Erythroblast (primary cell): ENCODE results near the gene KIRREL3.

Experiments used
- GATA1 ChIP-seq: IDR thresholded peaks from 2 replicates; pipeline ENCODE4 v1.6.1; 2011; ENCODE audit warnings: low read depth, mild to moderate bottlenecking, control low read depth, low read length, moderate library complexity
- POLR2A ChIP-seq: IDR thresholded peaks from 2 replicates; pipeline ENCODE4 v1.6.1; 2011; ENCODE audit warnings: mild to moderate bottlenecking, low read length

GRCh38 chr11:126452241-126453101 lies 548.1 kb downstream of the KIRREL3 start:
- TF ChIP-seq POLR2A (no peak), GATA1 (no peak)
